ENCODE results near the gene WNT7A.

The WNT7A gene

GRCh38 chr3:13851091-13851849 lies 28.6 kb downstream of the WNT7A start:
- Histone ChIP-seq H3K9me3 (ENCODE audit: control insufficient read depth in 5 of 5, low read length in 5 of 5) (no peaks in the 10 kb centered on the region), H3K4me1 (ENCODE audit: control insufficient read depth in 5 of 5, insufficient read depth in 5 of 5, low read length in 5 of 5) (no peaks in the 10 kb centered on the region), H3K36me3 (ENCODE audit: control insufficient read depth in 5 of 5, insufficient read depth in 5 of 5, low read length in 5 of 5) (no peaks in the 10 kb centered on the region), H3K27me3 (ENCODE audit: control insufficient read depth in 5 of 5, insufficient read depth in 4 of 5, low read length in 5 of 5) (peaks cover 5 to 41% (median 25%) of the 10 kb centered on the region in 5 donors), H3K9ac (ENCODE audit: low read length in 5 of 5) (no peak overlapping the region), H3K27ac (ENCODE audit: low read depth, low read length) (no peak overlapping the region), H3K4me3 (ENCODE audit: low read depth in 1 of 5, low read length in 5 of 5) (no peak overlapping the region)

DNA sequence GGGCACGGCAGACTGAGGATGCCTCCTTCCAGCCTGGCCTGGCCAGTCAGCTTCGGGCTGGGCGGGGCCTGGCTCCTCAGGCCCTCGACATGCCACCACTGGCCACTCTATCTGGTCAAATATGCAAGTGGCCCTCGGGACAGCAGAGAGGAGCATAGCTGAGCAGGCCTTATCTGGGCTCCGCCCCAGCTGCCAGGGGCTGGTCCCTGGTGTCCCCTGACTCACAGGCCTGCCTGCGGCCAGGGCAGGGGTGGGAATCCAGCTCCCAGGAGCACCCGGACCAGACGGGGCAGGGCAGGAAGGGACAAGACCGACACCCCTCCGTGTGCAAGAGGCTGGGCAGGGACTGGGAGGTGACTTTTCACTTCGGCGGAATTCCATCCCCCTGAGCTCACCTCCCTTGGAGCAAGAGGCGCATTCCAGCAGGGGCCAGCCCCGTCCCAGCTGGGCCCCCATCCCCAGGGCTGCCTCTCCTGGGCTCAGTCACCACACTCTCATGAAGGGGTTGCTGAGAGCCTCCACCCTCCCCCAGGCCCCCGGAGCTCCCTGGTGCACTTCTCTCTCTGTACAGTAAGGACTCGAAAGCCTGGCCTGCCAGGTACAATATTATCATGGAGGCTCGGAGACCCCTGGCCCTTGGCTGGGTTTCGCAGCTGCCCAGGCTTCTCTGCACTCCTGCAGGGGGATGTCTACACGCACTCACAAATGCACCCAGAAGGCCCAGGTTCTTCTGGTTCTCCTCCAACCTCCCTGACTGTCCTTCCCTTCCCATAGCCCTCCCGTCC lies 29.5 kb downstream of the WNT7A start:
- Histone ChIP-seq H3K4me3 (ENCODE audit: low read depth in 1 of 5, low read length in 5 of 5) (no peak overlapping the region), H3K4me1 (ENCODE audit: control insufficient read depth in 5 of 5, insufficient read depth in 5 of 5, low read length in 5 of 5) (no peaks in the 10 kb centered on the region), H3K27me3 (ENCODE audit: control insufficient read depth in 5 of 5, insufficient read depth in 4 of 5, low read length in 5 of 5) (peaks cover 5 to 41% (median 28%) of the 10 kb centered on the region in 5 donors), H3K36me3 (ENCODE audit: control insufficient read depth in 5 of 5, insufficient read depth in 5 of 5, low read length in 5 of 5) (no peaks in the 10 kb centered on the region), H3K9ac (ENCODE audit: low read length in 5 of 5) (no peak overlapping the region), H3K27ac (ENCODE audit: low read depth, low read length) (no peak overlapping the region), H3K9me3 (ENCODE audit: control insufficient read depth in 5 of 5, low read length in 5 of 5) (no peaks in the 10 kb centered on the region)

DNA sequence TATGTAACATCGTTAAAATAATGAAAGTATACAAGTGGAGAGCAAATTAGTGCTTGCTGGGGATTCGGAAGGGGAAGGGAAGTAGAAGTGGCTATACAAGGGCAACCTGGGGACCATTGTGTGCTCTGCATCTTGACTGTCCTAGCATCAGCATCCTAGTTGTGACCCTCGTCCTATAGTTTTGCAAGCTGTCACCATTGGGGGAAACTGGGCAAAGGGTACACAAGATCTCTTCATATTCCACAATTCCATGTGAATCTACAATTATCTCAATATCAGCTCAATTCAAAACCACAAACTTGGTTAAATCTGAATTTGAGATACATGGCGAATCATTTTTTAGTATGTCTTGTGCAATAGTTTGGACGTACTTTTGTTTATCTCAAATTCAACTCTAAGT lies 30.9 kb downstream of the WNT7A start:
- no peak overlapping the region for H3K4me3 ChIP-seq (ENCODE audit: low read depth in 1 of 5, low read length in 5 of 5)
- H3K9ac ChIP-seq (ENCODE audit: low read length in 5 of 5) = no peak overlapping the region
- H3K27ac ChIP-seq (ENCODE audit: low read depth, low read length) = no peak overlapping the region
- no peaks in the 10 kb centered on the region for H3K36me3 ChIP-seq (ENCODE audit: control insufficient read depth in 5 of 5, insufficient read depth in 5 of 5, low read length in 5 of 5)
- H3K4me1 ChIP-seq (ENCODE audit: control insufficient read depth in 5 of 5, insufficient read depth in 5 of 5, low read length in 5 of 5) = no peaks in the 10 kb centered on the region
- H3K27me3 ChIP-seq (ENCODE audit: control insufficient read depth in 5 of 5, insufficient read depth in 4 of 5, low read length in 5 of 5) = peaks cover 5 to 41% (median 33%) of the 10 kb centered on the region in 5 donors
- H3K9me3 ChIP-seq (ENCODE audit: control insufficient read depth in 5 of 5, low read length in 5 of 5) = no peaks in the 10 kb centered on the region

DNA sequence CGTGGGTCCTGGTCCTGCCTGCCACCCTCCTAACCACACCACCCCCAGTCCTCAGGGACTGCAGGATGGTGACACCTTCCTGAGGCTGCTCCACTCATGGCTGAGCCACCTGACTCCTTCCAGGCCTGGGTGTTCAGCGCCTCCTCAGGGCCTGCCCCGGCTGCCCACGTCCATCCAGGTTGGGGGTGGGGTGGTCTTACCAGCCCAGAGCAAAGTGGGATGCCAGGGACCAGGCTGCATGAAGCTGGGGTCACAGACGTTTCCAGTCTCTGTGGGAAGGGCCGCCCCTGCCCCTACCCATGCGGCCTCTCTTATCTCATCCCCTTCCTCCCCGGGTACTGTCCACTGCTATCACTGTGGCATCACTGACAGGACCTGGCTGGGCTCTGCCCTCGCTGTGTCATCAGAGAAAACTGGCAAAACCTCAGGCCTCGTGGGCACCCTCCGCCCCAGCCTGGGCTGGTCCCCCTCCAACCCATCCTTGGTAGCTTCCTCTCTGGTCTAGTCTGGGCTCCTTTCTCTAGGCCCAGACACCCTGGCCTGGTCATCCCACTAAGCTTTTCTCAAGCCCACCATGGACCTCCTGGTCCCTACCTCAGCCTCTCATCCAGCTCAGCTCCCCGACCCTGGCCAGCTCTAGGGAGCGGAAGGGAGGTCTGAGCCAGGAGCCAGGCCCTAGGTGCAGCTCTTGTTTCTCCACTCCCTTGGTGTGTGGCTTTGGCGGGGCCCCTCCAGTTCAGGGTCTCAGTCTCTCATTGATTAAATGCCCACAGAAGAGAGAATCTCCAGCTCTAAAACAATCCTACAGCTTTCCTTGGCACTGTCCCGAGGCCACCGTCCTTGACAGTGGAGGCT lies 32.9 kb downstream of the WNT7A start:
- Histone ChIP-seq H3K27ac (ENCODE audit: low read depth, low read length) (no peak overlapping the region), H3K9ac (ENCODE audit: low read length in 5 of 5) (no peak overlapping the region), H3K36me3 (ENCODE audit: control insufficient read depth in 5 of 5, insufficient read depth in 5 of 5, low read length in 5 of 5) (no peaks in the 10 kb centered on the region), H3K4me1 (ENCODE audit: control insufficient read depth in 5 of 5, insufficient read depth in 5 of 5, low read length in 5 of 5) (no peaks in the 10 kb centered on the region), H3K4me3 (ENCODE audit: low read depth in 1 of 5, low read length in 5 of 5) (no peak overlapping the region), H3K9me3 (ENCODE audit: control insufficient read depth in 5 of 5, low read length in 5 of 5) (no peaks in the 10 kb centered on the region), H3K27me3 (ENCODE audit: control insufficient read depth in 5 of 5, insufficient read depth in 4 of 5, low read length in 5 of 5) (peaks cover 12 to 36% (median 21%) of the 10 kb centered on the region in 5 donors)

GRCh38 chr3:13846238-13846637 lies 33.6 kb downstream of the WNT7A start:
- Histone ChIP-seq H3K27ac (ENCODE audit: low read depth, low read length) (no peak overlapping the region), H3K9me3 (ENCODE audit: control insufficient read depth in 5 of 5, low read length in 5 of 5) (no peaks in the 10 kb centered on the region), H3K27me3 (ENCODE audit: control insufficient read depth in 5 of 5, insufficient read depth in 4 of 5, low read length in 5 of 5) (peaks cover 12 to 34% (median 21%) of the 10 kb centered on the region in 5 donors), H3K36me3 (ENCODE audit: control insufficient read depth in 5 of 5, insufficient read depth in 5 of 5, low read length in 5 of 5) (no peaks in the 10 kb centered on the region), H3K9ac (ENCODE audit: low read length in 5 of 5) (no peak overlapping the region), H3K4me3 (ENCODE audit: low read depth in 1 of 5, low read length in 5 of 5) (no peak overlapping the region), H3K4me1 (ENCODE audit: control insufficient read depth in 5 of 5, insufficient read depth in 5 of 5, low read length in 5 of 5) (no peaks in the 10 kb centered on the region)

- H3K36me3 ChIP-seq (ENCODE audit: control insufficient read depth in 5 of 5, insufficient read depth in 5 of 5, low read length in 5 of 5) = no peaks in the 10 kb centered on the region
Measured at GRCh38 chr3:13845806-13846205, 34.1 kb downstream of the WNT7A start.

DNA sequence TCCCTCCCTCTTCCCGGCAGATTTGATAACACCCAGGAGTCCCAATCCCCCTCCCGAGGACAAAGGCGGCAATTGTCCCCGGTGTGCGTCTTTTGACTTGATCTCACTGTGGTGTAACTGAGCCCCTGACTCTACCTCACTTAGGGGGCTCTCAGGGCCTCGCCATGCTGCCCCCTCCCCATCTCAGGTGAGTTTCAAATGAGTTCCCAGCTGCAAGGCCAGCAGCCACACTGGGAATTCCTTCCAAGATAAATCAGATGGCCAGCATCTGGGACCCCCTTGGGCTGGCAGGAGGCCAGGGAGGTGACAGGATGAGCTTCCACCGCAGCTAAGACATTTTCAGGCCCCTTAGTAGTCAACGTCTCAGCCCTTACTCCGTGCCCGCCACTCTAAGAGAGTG lies 35.0 kb downstream of the WNT7A start:
- Histone ChIP-seq H3K4me3 (ENCODE audit: low read depth in 1 of 5, low read length in 5 of 5) (no peak overlapping the region), H3K27ac (ENCODE audit: low read depth, low read length) (no peak overlapping the region), H3K9ac (ENCODE audit: low read length in 5 of 5) (no peak overlapping the region), H3K9me3 (ENCODE audit: control insufficient read depth in 5 of 5, low read length in 5 of 5) (no peaks in the 10 kb centered on the region), H3K36me3 (ENCODE audit: control insufficient read depth in 5 of 5, insufficient read depth in 5 of 5, low read length in 5 of 5) (no peaks in the 10 kb centered on the region), H3K27me3 (ENCODE audit: control insufficient read depth in 5 of 5, insufficient read depth in 4 of 5, low read length in 5 of 5) (peaks cover 8 to 32% (median 17%) of the 10 kb centered on the region in 5 donors), H3K4me1 (ENCODE audit: control insufficient read depth in 5 of 5, insufficient read depth in 5 of 5, low read length in 5 of 5) (no peaks in the 10 kb centered on the region)

More at GRCh38 chr3:13845806-13846205, 34.1 kb downstream of the WNT7A start:
- Histone ChIP-seq H3K4me3 (ENCODE audit: low read depth in 1 of 5, low read length in 5 of 5) (no peak overlapping the region), H3K27ac (ENCODE audit: low read depth, low read length) (no peak overlapping the region), H3K4me1 (ENCODE audit: control insufficient read depth in 5 of 5, insufficient read depth in 5 of 5, low read length in 5 of 5) (no peaks in the 10 kb centered on the region), H3K27me3 (ENCODE audit: control insufficient read depth in 5 of 5, insufficient read depth in 4 of 5, low read length in 5 of 5) (peaks cover 12 to 32% (median 20%) of the 10 kb centered on the region in 5 donors), H3K9me3 (ENCODE audit: control insufficient read depth in 5 of 5, low read length in 5 of 5) (no peaks in the 10 kb centered on the region), H3K9ac (ENCODE audit: low read length in 5 of 5) (no peak overlapping the region)

GRCh38 chr3:13844286-13844685 lies 35.6 kb downstream of the WNT7A start:
- no peaks in the 10 kb centered on the region for H3K4me1 ChIP-seq (ENCODE audit: control insufficient read depth in 5 of 5, insufficient read depth in 5 of 5, low read length in 5 of 5)
- H3K9me3 ChIP-seq (ENCODE audit: control insufficient read depth in 5 of 5, low read length in 5 of 5) = no peaks in the 10 kb centered on the region
- no peak overlapping the region for H3K27ac ChIP-seq (ENCODE audit: low read depth, low read length)
- H3K36me3 ChIP-seq (ENCODE audit: control insufficient read depth in 5 of 5, insufficient read depth in 5 of 5, low read length in 5 of 5) = no peaks in the 10 kb centered on the region
- peaks cover 7 to 32% (median 17%) of the 10 kb centered on the region in 5 donors for H3K27me3 ChIP-seq (ENCODE audit: control insufficient read depth in 5 of 5, insufficient read depth in 4 of 5, low read length in 5 of 5)
- no peak overlapping the region for H3K4me3 ChIP-seq (ENCODE audit: low read depth in 1 of 5, low read length in 5 of 5)
- no peak overlapping the region for H3K9ac ChIP-seq (ENCODE audit: low read length in 5 of 5)

DNA sequence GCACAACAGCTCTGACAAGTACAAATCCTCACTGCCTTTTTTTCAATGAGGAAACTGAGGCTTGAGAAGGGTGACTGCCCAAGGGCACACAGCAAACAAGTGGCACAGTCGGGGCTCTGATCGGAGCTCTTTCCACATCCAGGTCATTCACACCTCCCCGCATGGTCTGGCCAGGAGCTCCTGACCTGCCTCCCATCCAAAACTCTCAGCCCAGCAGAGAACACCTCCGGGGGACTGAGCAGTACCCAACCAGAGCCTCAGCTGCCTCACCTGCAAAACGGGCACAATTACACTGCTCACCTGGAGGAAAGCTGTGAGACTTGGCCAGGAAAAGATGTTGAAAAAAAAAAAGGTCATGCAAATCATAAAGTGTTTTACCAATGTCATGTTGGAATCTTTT lies 36.5 kb downstream of the WNT7A start:
- peaks cover 7 to 32% (median 17%) of the 10 kb centered on the region in 5 donors for H3K27me3 ChIP-seq (ENCODE audit: control insufficient read depth in 5 of 5, insufficient read depth in 4 of 5, low read length in 5 of 5)
- H3K9me3 ChIP-seq (ENCODE audit: control insufficient read depth in 5 of 5, low read length in 5 of 5) = no peaks in the 10 kb centered on the region

More for the DNA sequence above, 36.5 kb downstream of the WNT7A start:
- no peak overlapping the region for H3K27ac ChIP-seq (ENCODE audit: low read depth, low read length)
- H3K4me3 ChIP-seq (ENCODE audit: low read depth in 1 of 5, low read length in 5 of 5) = no peak overlapping the region
- no peaks in the 10 kb centered on the region for H3K36me3 ChIP-seq (ENCODE audit: control insufficient read depth in 5 of 5, insufficient read depth in 5 of 5, low read length in 5 of 5)
- no peaks in the 10 kb centered on the region for H3K4me1 ChIP-seq (ENCODE audit: control insufficient read depth in 5 of 5, insufficient read depth in 5 of 5, low read length in 5 of 5)
- no peak overlapping the region for H3K9ac ChIP-seq (ENCODE audit: low read length in 5 of 5)
